Breast epithelium (tissue), 4 donors: ENCODE measurements around the gene FNIP1. TPM values are rescaled to one million over a fixed set of nuclear protein-coding genes. Genes with fewer than 3 reads are reported as not detected.

Source experiments
- DNase-seq, 2 donors: peaks; one replicate each; pipeline ENCODE4 v3.0.0-alpha.2; 2019; ENCODE audit warnings: low spot score in 2 of 2
- H3K27ac ChIP-seq, 2 donors: fragments of 200-600 bp; sonication (generic) in 1 of 2; one replicate each; pipeline ENCODE4 v1.5.1; 2016 to 2019; ENCODE audit warnings: mild to moderate bottlenecking in 1 of 2
- H3K27me3 ChIP-seq, 2 donors: fragments of 200-600 bp; sonication (generic) in 1 of 2; one replicate each; pipeline versions ENCODE4 v1.5.1 to v1.6.0; 2017 to 2019; ENCODE audit warnings: control low read depth in 1 of 2, mild to moderate bottlenecking in 1 of 2
- H3K36me3 ChIP-seq: fragments of 200-600 bp; one replicate; pipeline ENCODE4 v1.5.1; 2019
- H3K4me1 ChIP-seq, 2 donors: fragments of 200-600 bp; sonication (generic); one replicate each; pipeline ENCODE4 v1.5.1; 2016 to 2019; ENCODE audit warnings: control low read depth in 1 of 2
- H3K4me3 ChIP-seq, 3 donors: fragments of 200-600 bp; sonication (generic); 1 replicate in 2 of 3; 2 replicates in 1 of 3; pipeline ENCODE4 v1.5.1; 2016 to 2019; ENCODE audit warnings: mild to moderate bottlenecking in 3 of 3, moderate library complexity in 2 of 3
- H3K9me3 ChIP-seq, 2 donors: fragments of 200-600 bp; sonication (generic) in 1 of 2; one replicate each; pipeline ENCODE4 v1.5.1; 2016 to 2019; ENCODE audit warnings: control low read depth in 1 of 2
- CTCF ChIP-seq, 3 donors: fragments of 450-650 bp; IDR thresholded peaks; one replicate each; pipeline ENCODE4 v1.5.1; 2016 to 2017; ENCODE audit warnings: antibody characterized with exemption in 3 of 3, mild to moderate bottlenecking in 3 of 3, moderate library complexity in 3 of 3
- POLR2A ChIP-seq: fragments of 450-650 bp; IDR thresholded peaks from one replicate; pipeline ENCODE4 v1.6.1; 2016; ENCODE audit warnings: antibody characterized with exemption, mild to moderate bottlenecking, moderate library complexity
- POLR2AphosphoS5 ChIP-seq, 3 donors: sonication (generic); formaldehyde crosslinking; IDR thresholded peaks; one replicate each; pipeline ENCODE4 v1.6.1; 2017; ENCODE audit warnings: antibody characterized with exemption in 3 of 3
- intact Hi-C: fragments of 100-400 bp; cut with DNase I; formaldehyde crosslinking; loops from one replicate; pipeline ENCODE4 v1.15.1; 2023; ENCODE audit warnings: low total_unique reads
- total RNA-seq, 3 donors: library from RNA; depleted of rRNA; stranded (reverse); fragments of >200 nt; gene quantifications; one replicate each; pipeline ENCODE4 v1.1.0, GENCODE V29; 2016

Gene FNIP1
- total RNA-seq, 3 donors from 2014 or later, result 60.3 to 96.3 (median 70.9) TPM

- Histone ChIP-seq H3K4me3 (no peak overlapping the region), H3K27ac (no peak overlapping the region), H3K27me3 (no peaks in the 10 kb centered on the region), H3K4me1 (no peaks in the 10 kb centered on the region), H3K9me3 (no peaks in the 10 kb centered on the region), H3K36me3 (no peaks in the 10 kb centered on the region)
- intact Hi-C loops, result no loop called here
- no peak for TF ChIP-seq POLR2AphosphoS5 (IDR thresholded peaks at IDR 0.05)
- TF ChIP-seq CTCF (IDR thresholded peaks at IDR 0.05), result no peak
- no peak for TF ChIP-seq POLR2A
- no peak for DNase-seq
Observed at GRCh38 chr5:131613423-131613822, 183.4 kb downstream of the FNIP1 start.

- Histone ChIP-seq H3K27ac (no peak overlapping the region), H3K9me3 (no peaks in the 10 kb centered on the region)
- intact Hi-C loops, result no loop called here
Observed at GRCh38 chr5:131611064-131611381, 185.8 kb downstream of the FNIP1 start.

GRCh38 chr5:131610198-131611063 is 186.4 kb downstream of the FNIP1 start:
- Histone ChIP-seq H3K4me3 (no peak overlapping the region), H3K9me3 (no peaks in the 10 kb centered on the region), H3K4me1 (no peaks in the 10 kb centered on the region), H3K27me3 (no peaks in the 10 kb centered on the region), H3K27ac (no peak overlapping the region), H3K36me3 (no peaks in the 10 kb centered on the region)
- TF ChIP-seq POLR2A, result no peak
- TF ChIP-seq CTCF (IDR thresholded peaks at IDR 0.05), result no peak
- no peak for TF ChIP-seq POLR2AphosphoS5 (IDR thresholded peaks at IDR 0.05)
- DNase-seq, result no peak
- intact Hi-C loops, result no loop called here

More at GRCh38 chr5:131611064-131611381, 185.8 kb downstream of the FNIP1 start:
- no peaks in the 10 kb centered on the region for H3K4me1 ChIP-seq
- no peak overlapping the region for H3K4me3 ChIP-seq
- H3K27me3 ChIP-seq, result no peaks in the 10 kb centered on the region
- no peak for DNase-seq
- no peaks in the 10 kb centered on the region for H3K36me3 ChIP-seq
- TF ChIP-seq CTCF (IDR thresholded peaks at IDR 0.05) (no peak), POLR2A (no peak), POLR2AphosphoS5 (IDR thresholded peaks at IDR 0.05) (no peak)

GRCh38 chr5:131609774-131610173 is 187.0 kb downstream of the FNIP1 start:
- no peak for DNase-seq
- Histone ChIP-seq H3K4me3 (no peak overlapping the region), H3K9me3 (no peaks in the 10 kb centered on the region), H3K36me3 (no peaks in the 10 kb centered on the region), H3K4me1 (no peaks in the 10 kb centered on the region), H3K27me3 (no peaks in the 10 kb centered on the region), H3K27ac (no peak overlapping the region)
- intact Hi-C loops, result no loop called here
- TF ChIP-seq POLR2A (no peak), CTCF (IDR thresholded peaks at IDR 0.05) (no peak), POLR2AphosphoS5 (IDR thresholded peaks at IDR 0.05) (no peak)

- DNase-seq, result no peak
- TF ChIP-seq POLR2AphosphoS5 (IDR thresholded peaks at IDR 0.05), result no peak
- Histone ChIP-seq H3K36me3 (no peaks in the 10 kb centered on the region), H3K27ac (no peak overlapping the region), H3K27me3 (no peaks in the 10 kb centered on the region), H3K4me3 (no peak overlapping the region), H3K9me3 (no peaks in the 10 kb centered on the region), H3K4me1 (no peaks in the 10 kb centered on the region)
- intact Hi-C loops, result no loop called here
Observed at GRCh38 chr5:131608597-131608996, 188.2 kb downstream of the FNIP1 start.
